ENCODE measurements around the gene TMEM247. TPM values are rescaled to one million over a fixed set of nuclear protein-coding genes. Genes with fewer than 3 reads are reported as not detected.

Gene TMEM247
- total and polyA plus RNA-seq, 2 experiments from 2014 or later, result not detected

- H3K4me1 ChIP-seq (ENCODE audit: insufficient read depth), result no peaks in the 10 kb centered on the region
- no peaks in the 10 kb centered on the region for H3K36me3 ChIP-seq (replicated peaks; ENCODE audit: insufficient read depth, low read depth)
- DNase-seq (ENCODE audit: low spot score), result no peak
- H3K4me3 ChIP-seq, result no peak overlapping the region
- H3K27ac ChIP-seq, result no peak overlapping the region
- no peaks in the 10 kb centered on the region for H3K27me3 ChIP-seq
- no peak overlapping the region for H3K4me2 ChIP-seq
- WGBS (ENCODE audit: low lambda C conversion rate, missing lambda C conversion rate), result 81% methylated on average over 5 of the region's 5 CpGs
- H3K9me2 ChIP-seq (replicated peaks; ENCODE audit: insufficient read depth), result no peaks in the 10 kb centered on the region
- H4K20me1 ChIP-seq (ENCODE audit: insufficient read depth, poor library complexity, severe bottlenecking), result no peaks in the 10 kb centered on the region
- no peak overlapping the region for H2AFZ ChIP-seq
- no peaks in the 10 kb centered on the region for H3K9me3 ChIP-seq (ENCODE audit: low read depth)
- no peak for TF ChIP-seq CTCF (IDR thresholded peaks at IDR 0.05; ENCODE audit: poor library complexity)
- no peak for TF ChIP-seq EZH2phosphoT487 (IDR thresholded peaks at IDR 0.05; ENCODE audit: low read depth, severe bottlenecking, unreplicated experiment)
- TF ChIP-seq EZH2 (IDR thresholded peaks at IDR 0.05; ENCODE audit: borderline replicate concordance), result no peak
- H3K79me2 ChIP-seq, result no peaks in the 10 kb centered on the region
Observed at GRCh38 chr2:46510598-46511177, 31.3 kb downstream of the TMEM247 start.

GRCh38 chr2:46512185-46512584 lies 32.8 kb downstream of the TMEM247 start:
- Histone ChIP-seq H3K4me3 (no peak overlapping the region), H3K27me3 (no peaks in the 10 kb centered on the region), H3K9me2 (replicated peaks; ENCODE audit: insufficient read depth) (no peaks in the 10 kb centered on the region), H3K9me3 (ENCODE audit: low read depth) (no peaks in the 10 kb centered on the region), H3K27ac (no peak overlapping the region), H3K36me3 (replicated peaks; ENCODE audit: insufficient read depth, low read depth) (no peaks in the 10 kb centered on the region), H2AFZ (no peak overlapping the region), H3K4me1 (ENCODE audit: insufficient read depth) (no peaks in the 10 kb centered on the region), H3K79me2 (no peaks in the 10 kb centered on the region), H3K4me2 (no peak overlapping the region), H4K20me1 (ENCODE audit: insufficient read depth, poor library complexity, severe bottlenecking) (no peaks in the 10 kb centered on the region)
- TF ChIP-seq CTCF (IDR thresholded peaks at IDR 0.05; ENCODE audit: poor library complexity) (no peak), EZH2 (IDR thresholded peaks at IDR 0.05; ENCODE audit: borderline replicate concordance) (no peak), EZH2phosphoT487 (IDR thresholded peaks at IDR 0.05; ENCODE audit: low read depth, severe bottlenecking, unreplicated experiment) (no peak)
- no peak for DNase-seq (ENCODE audit: low spot score)
- WGBS (ENCODE audit: low lambda C conversion rate, missing lambda C conversion rate), result 95% methylated on average over 10 of the region's 10 CpGs

- 88% methylated on average over 1 of the region's 1 CpG for WGBS (ENCODE audit: low lambda C conversion rate, missing lambda C conversion rate)
- no peaks in the 10 kb centered on the region for H3K4me1 ChIP-seq (ENCODE audit: insufficient read depth)
- H3K27me3 ChIP-seq, result no peaks in the 10 kb centered on the region
- H4K20me1 ChIP-seq (ENCODE audit: insufficient read depth, poor library complexity, severe bottlenecking), result no peaks in the 10 kb centered on the region
- no peak overlapping the region for H3K4me3 ChIP-seq
- no peak for DNase-seq (ENCODE audit: low spot score)
- TF ChIP-seq EZH2phosphoT487 (IDR thresholded peaks at IDR 0.05; ENCODE audit: low read depth, severe bottlenecking, unreplicated experiment) (no peak), CTCF (IDR thresholded peaks at IDR 0.05; ENCODE audit: poor library complexity) (no peak), EZH2 (IDR thresholded peaks at IDR 0.05; ENCODE audit: borderline replicate concordance) (no peak)
- H3K27ac ChIP-seq, result no peak overlapping the region
- no peak overlapping the region for H3K4me2 ChIP-seq
- H3K9me3 ChIP-seq (ENCODE audit: low read depth), result no peaks in the 10 kb centered on the region
- no peaks in the 10 kb centered on the region for H3K79me2 ChIP-seq
- H2AFZ ChIP-seq, result no peak overlapping the region
- H3K9me2 ChIP-seq (replicated peaks; ENCODE audit: insufficient read depth), result no peaks in the 10 kb centered on the region
- no peaks in the 10 kb centered on the region for H3K36me3 ChIP-seq (replicated peaks; ENCODE audit: insufficient read depth, low read depth)
Observed at GRCh38 chr2:46514738-46515137, 35.4 kb downstream of the TMEM247 start.
